ENCODE measurements around the gene BPIFB4. TPM values are rescaled to one million over a fixed set of nuclear protein-coding genes. Genes with fewer than 3 reads are reported as not detected.

The BPIFB4 gene
- total and polyA plus RNA-seq, 2 experiments from 2014 or later = not detected

- WGBS, 2 experiments (ENCODE audit: low coverage in 1 of 2, low lambda C conversion rate in 2 of 2, missing lambda C conversion rate in 2 of 2) = 35 to 38% methylated on average over 5 of the region's 5 CpGs
- no peak overlapping the region for H3K4me3 ChIP-seq
- H3K4me2 ChIP-seq (ENCODE audit: unreplicated experiment) = no peak overlapping the region
- H3K9ac ChIP-seq = no peak overlapping the region
- TF ChIP-seq EZH2 (IDR thresholded peaks at IDR 0.05; ENCODE audit: insufficient read depth, poor library complexity, severe bottlenecking) (no peak), EZH2phosphoT487 (IDR thresholded peaks at IDR 0.05; ENCODE audit: insufficient read depth, low read depth) (no peak)
- H3K36me3 ChIP-seq (ENCODE audit: low read depth) = no peaks in the 10 kb centered on the region
- H4K20me1 ChIP-seq (ENCODE audit: insufficient read depth) = no peaks in the 10 kb centered on the region
- H3F3A ChIP-seq (ENCODE audit: insufficient read depth) = peaks cover 9% of the 10 kb centered on the region
- H3K79me2 ChIP-seq (ENCODE audit: insufficient read depth) = no peaks in the 10 kb centered on the region
- no peaks in the 10 kb centered on the region for H3K9me2 ChIP-seq (ENCODE audit: insufficient read depth)
- in situ Hi-C loops (cut with MboI) = no loop called here
- no peaks in the 10 kb centered on the region for H3K9me3 ChIP-seq (ENCODE audit: low read depth)
- H2AFZ ChIP-seq = no peak overlapping the region
- peaks cover 6% of the 10 kb centered on the region for H3K4me1 ChIP-seq (ENCODE audit: insufficient read depth)
- no peak overlapping the region for H3K27ac ChIP-seq
- DNase-seq = no peak
- peaks cover 5% of the 10 kb centered on the region; the same call in 1 of the 2 replicates for H3K27me3 ChIP-seq (replicated peaks; ENCODE audit: insufficient read depth)
These were observed 52.6 kb downstream of the BPIFB4 start for GRCh38 chr20:33131949-33132473.

GRCh38 chr20:33132513-33133372 lies 53.3 kb downstream of the BPIFB4 start:
- DNase-seq = peak; percentile 39
- H3K4me3 ChIP-seq = no peak overlapping the region
- peaks cover 9% of the 10 kb centered on the region for H3F3A ChIP-seq (ENCODE audit: insufficient read depth)
- H3K4me1 ChIP-seq (ENCODE audit: insufficient read depth) = peaks cover 6% of the 10 kb centered on the region
- H3K9ac ChIP-seq = no peak overlapping the region
- H3K9me2 ChIP-seq (ENCODE audit: insufficient read depth) = no peaks in the 10 kb centered on the region
- H3K27ac ChIP-seq = no peak overlapping the region
- 14 to 18% methylated on average over 14 of the region's 14 CpGs for WGBS, 2 experiments (ENCODE audit: low coverage in 1 of 2, low lambda C conversion rate in 2 of 2, missing lambda C conversion rate in 2 of 2)
- H3K27me3 ChIP-seq (replicated peaks; ENCODE audit: insufficient read depth) = peaks cover 3% of the 10 kb centered on the region; the same call in 1 of the 2 replicates
- H4K20me1 ChIP-seq (ENCODE audit: insufficient read depth) = no peaks in the 10 kb centered on the region
- no peak overlapping the region for H2AFZ ChIP-seq
- H3K79me2 ChIP-seq (ENCODE audit: insufficient read depth) = no peaks in the 10 kb centered on the region
- H3K9me3 ChIP-seq (ENCODE audit: low read depth) = no peaks in the 10 kb centered on the region
- TF ChIP-seq EZH2phosphoT487 (IDR thresholded peaks at IDR 0.05; ENCODE audit: insufficient read depth, low read depth) (no peak), EZH2 (IDR thresholded peaks at IDR 0.05; ENCODE audit: insufficient read depth, poor library complexity, severe bottlenecking) (no peak)
- H3K4me2 ChIP-seq (ENCODE audit: unreplicated experiment) = no peak overlapping the region
- in situ Hi-C loops (cut with MboI) = no loop called here
- no peaks in the 10 kb centered on the region for H3K36me3 ChIP-seq (ENCODE audit: low read depth)

- 61 to 68% methylated on average over 8 to 11 of the region's 11 CpGs for WGBS, 2 experiments (ENCODE audit: low coverage in 1 of 2, low lambda C conversion rate in 2 of 2, missing lambda C conversion rate in 2 of 2)
- Histone ChIP-seq H3K27me3 (replicated peaks; ENCODE audit: insufficient read depth) (no peaks in the 10 kb centered on the region), H3K9me3 (ENCODE audit: low read depth) (no peaks in the 10 kb centered on the region), H3K27ac (no peak overlapping the region), H3F3A (ENCODE audit: insufficient read depth) (peaks cover 9% of the 10 kb centered on the region), H3K79me2 (ENCODE audit: insufficient read depth) (no peaks in the 10 kb centered on the region), H3K36me3 (ENCODE audit: low read depth) (no peaks in the 10 kb centered on the region), H3K9ac (no peak overlapping the region), H4K20me1 (ENCODE audit: insufficient read depth) (no peaks in the 10 kb centered on the region), H3K4me2 (ENCODE audit: unreplicated experiment) (no peak overlapping the region), H3K9me2 (ENCODE audit: insufficient read depth) (no peaks in the 10 kb centered on the region), H3K4me3 (no peak overlapping the region), H2AFZ (no peak overlapping the region), H3K4me1 (ENCODE audit: insufficient read depth) (peaks cover 6% of the 10 kb centered on the region)
- TF ChIP-seq EZH2phosphoT487 (IDR thresholded peaks at IDR 0.05; ENCODE audit: insufficient read depth, low read depth) (no peak), EZH2 (IDR thresholded peaks at IDR 0.05; ENCODE audit: insufficient read depth, poor library complexity, severe bottlenecking) (no peak)
- in situ Hi-C loops (cut with MboI) = no loop called here
- DNase-seq = no peak
These were observed 54.0 kb downstream of the BPIFB4 start for GRCh38 chr20:33133373-33133941.

- no peaks in the 10 kb centered on the region for H3K9me3 ChIP-seq (ENCODE audit: low read depth)
- WGBS, 2 experiments (ENCODE audit: low coverage in 1 of 2, low lambda C conversion rate in 2 of 2, missing lambda C conversion rate in 2 of 2) = 27 to 40% methylated on average over 3 of the region's 3 CpGs
- no peak overlapping the region for H3K4me3 ChIP-seq
- peaks cover 6% of the 10 kb centered on the region for H3K4me1 ChIP-seq (ENCODE audit: insufficient read depth)
- in situ Hi-C loops (cut with MboI) = no loop called here
- no peak for DNase-seq
- no peaks in the 10 kb centered on the region for H3K79me2 ChIP-seq (ENCODE audit: insufficient read depth)
- H3K27me3 ChIP-seq (replicated peaks; ENCODE audit: insufficient read depth) = no peaks in the 10 kb centered on the region
- no peak overlapping the region for H3K27ac ChIP-seq
- no peak overlapping the region for H2AFZ ChIP-seq
- H4K20me1 ChIP-seq (ENCODE audit: insufficient read depth) = no peaks in the 10 kb centered on the region
- no peak overlapping the region for H3K9ac ChIP-seq
- H3K4me2 ChIP-seq (ENCODE audit: unreplicated experiment) = no peak overlapping the region
- H3F3A ChIP-seq (ENCODE audit: insufficient read depth) = no peaks in the 10 kb centered on the region
- H3K9me2 ChIP-seq (ENCODE audit: insufficient read depth) = no peaks in the 10 kb centered on the region
- no peaks in the 10 kb centered on the region for H3K36me3 ChIP-seq (ENCODE audit: low read depth)
- TF ChIP-seq EZH2 (IDR thresholded peaks at IDR 0.05; ENCODE audit: insufficient read depth, poor library complexity, severe bottlenecking) (no peak), EZH2phosphoT487 (IDR thresholded peaks at IDR 0.05; ENCODE audit: insufficient read depth, low read depth) (no peak)
These were observed 57.8 kb downstream of the BPIFB4 start for GRCh38 chr20:33137195-33137594.

Measured in GM23248 (cell line).